ENCODE measurements around the gene HFE.
"Not testable (repeated sequence)": the region's sequence is repeated elsewhere in the genome, so short reads cannot be mapped to it uniquely, and the experiment has no call there.

The HFE gene, protein sequence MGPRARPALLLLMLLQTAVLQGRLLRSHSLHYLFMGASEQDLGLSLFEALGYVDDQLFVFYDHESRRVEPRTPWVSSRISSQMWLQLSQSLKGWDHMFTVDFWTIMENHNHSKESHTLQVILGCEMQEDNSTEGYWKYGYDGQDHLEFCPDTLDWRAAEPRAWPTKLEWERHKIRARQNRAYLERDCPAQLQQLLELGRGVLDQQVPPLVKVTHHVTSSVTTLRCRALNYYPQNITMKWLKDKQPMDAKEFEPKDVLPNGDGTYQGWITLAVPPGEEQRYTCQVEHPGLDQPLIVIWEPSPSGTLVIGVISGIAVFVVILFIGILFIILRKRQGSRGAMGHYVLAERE

DNA sequence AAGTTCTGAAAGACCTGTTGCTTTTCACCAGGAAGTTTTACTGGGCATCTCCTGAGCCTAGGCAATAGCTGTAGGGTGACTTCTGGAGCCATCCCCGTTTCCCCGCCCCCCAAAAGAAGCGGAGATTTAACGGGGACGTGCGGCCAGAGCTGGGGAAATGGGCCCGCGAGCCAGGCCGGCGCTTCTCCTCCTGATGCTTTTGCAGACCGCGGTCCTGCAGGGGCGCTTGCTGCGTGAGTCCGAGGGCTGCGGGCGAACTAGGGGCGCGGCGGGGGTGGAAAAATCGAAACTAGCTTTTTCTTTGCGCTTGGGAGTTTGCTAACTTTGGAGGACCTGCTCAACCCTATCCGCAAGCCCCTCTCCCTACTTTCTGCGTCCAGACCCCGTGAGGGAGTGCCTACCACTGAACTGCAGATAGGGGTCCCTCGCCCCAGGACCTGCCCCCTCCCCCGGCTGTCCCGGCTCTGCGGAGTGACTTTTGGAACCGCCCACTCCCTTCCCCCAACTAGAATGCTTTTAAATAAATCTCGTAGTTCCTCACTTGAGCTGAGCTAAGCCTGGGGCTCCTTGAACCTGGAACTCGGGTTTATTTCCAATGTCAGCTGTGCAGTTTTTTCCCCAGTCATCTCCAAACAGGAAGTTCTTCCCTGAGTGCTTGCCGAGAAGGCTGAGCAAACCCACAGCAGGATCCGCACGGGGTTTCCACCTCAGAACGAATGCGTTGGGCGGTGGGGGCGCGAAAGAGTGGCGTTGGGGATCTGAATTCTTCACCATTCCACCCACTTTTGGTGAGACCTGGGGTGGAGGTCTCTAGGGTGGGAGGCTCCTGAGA lies at the start of gene HFE:
Gene HFE (plus strand): TSS at position 146 of the 832 bp plus-strand sequence. CDS start 12 bp downstream, at position 158.
- DNase-seq: peak; percentile 15

DNA sequence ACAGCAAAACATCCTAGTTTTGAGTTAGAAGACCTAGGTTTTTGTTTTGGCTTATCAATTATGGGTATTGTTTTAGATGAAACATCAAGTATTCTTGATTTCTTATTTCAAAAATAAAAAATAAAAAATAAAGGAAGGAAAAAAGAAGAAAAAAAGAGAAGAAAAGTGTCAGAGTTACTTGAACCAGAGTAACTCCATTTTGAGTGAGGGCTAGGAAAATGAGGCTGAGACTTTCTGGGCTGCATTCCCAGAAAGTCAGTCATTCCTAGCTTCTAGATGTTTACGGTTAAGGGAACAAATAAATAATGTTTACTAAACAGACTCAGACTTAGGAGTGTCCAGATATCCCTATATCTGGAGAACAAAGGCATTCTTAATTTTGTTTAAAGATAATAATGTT lies 45.3 kb upstream of the HFE start:
- DNase-seq: no peak

DNA sequence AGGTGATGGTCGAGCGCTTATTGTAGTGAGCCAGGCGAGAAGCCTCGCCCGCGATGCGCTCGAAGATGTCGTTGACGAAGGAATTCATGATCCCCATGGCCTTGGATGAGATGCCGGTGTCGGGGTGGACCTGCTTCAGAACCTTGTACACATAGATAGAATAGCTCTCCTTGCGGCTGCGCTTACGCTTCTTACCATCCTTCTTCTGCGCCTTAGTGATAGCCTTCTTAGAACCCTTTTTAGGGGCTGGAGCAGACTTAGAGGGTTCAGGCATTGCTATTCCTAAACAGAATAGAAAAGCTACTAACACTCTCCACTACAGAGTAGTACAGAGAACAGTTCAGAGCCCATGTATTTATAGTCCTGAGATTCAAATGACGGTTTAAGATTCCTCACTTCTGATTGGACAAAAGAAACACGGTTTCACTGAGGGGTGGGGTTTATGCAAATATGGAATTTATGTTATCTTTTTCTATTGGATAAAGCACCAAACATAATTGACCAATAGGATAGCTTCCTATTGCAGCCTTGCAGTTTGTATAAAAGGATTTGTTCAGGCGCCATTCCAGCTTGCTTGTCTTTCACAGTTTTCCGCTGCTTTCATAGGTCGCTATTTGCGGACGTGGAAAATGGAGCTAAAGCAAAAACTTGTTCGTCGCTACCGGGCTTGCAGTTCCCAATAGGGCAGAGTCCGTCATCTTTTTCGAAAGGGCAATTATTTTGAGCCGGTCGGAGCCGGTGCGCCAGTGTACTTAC lies 43.7 kb upstream of the HFE start:
- DNase-seq: peak; percentile 98

DNA sequence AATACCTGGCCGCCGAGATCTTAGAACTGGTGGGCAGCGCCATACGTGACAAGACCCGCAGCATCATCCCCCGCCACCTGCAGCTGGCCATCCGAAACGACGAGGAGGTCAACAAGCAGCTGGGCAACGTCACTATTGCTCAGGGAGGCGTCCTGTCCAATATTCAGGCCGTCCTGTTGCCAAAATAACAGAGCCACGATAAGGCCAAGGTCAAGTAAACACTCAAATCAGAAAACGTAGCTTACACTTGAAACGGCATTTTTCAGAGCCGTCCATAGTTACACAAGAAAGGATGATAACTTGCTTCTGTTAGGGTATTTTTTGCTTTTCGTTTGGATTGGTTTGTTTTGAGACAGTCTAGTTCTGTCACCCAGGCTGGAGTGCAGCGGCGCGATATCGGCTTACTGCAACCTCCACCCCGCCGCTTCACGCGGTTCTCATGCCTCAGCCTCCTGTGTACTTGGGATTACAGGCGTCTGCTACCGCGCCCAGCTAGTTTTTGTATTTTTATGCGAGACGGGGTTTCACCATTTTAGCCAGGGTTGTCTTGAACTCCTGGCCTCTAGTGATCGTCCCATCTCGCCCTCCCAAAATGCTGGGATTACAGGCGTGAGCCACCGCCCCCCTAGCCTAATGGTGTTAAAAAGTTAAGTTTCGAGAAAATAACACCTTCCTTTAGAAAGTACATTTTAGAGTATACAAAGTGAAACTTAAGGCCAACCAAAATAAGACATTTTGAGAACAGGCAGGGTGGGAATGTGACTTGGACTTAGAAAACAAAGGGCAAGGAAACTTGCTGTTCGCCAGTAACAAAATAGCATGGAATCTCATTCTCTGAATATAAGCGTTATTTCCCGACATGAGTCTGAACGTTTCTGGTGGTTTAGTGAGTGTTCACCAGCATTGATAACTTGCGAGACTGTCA lies 42.8 kb upstream of the HFE start:
- peak; percentile 33 for DNase-seq

DNA sequence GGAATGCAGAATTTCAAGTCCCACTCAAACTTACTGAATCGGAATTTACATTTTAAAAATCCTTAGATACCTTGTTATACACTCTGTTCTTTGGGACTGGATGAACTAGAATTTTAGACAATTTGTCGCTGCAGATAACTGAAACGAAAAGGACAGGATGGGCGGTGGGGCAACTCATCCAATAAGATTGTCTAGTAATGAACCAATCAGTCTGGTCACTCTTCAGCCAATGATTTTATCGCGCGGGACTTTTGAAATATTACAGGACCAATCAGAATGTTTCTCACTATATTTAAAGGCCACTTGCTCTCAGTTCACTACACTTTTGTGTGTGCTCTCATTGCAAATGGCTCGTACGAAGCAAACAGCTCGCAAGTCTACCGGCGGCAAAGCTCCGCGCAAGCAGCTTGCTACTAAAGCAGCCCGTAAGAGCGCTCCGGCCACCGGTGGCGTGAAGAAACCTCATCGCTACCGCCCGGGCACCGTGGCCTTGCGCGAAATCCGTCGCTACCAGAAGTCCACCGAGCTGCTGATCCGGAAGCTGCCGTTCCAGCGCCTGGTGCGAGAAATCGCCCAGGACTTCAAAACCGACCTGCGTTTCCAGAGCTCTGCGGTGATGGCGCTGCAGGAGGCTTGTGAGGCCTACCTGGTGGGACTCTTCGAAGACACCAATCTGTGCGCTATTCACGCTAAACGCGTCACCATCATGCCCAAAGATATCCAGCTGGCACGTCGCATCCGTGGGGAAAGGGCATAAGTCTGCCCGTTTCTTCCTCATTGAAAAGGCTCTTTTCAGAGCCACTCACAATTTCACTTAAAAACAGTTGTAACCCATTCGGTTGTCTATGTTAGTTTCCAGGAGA lies 41.9 kb upstream of the HFE start:
- DNase-seq: peak; percentile 96

DNA sequence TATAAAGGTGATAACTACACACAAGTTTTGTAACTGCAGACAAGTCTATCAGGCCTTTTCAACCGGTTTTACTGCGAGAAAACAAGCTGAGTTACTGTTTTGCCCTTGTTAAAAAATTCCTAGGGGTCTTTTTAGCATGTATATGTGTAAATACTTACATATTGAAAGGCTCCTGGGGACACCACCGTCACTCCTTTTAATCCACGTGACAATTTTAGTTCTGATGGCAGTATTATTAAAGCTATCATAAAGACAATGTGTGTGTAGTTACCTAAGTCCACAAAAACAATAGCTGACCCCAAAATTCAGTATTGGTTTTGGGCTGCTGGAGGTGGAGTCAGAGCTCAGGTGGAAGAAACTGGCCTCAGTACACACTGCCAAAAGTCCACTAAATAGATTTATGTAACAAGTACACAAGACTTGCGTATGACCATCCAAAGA lies 41.3 kb upstream of the HFE start:
- no peak for DNase-seq

DNA sequence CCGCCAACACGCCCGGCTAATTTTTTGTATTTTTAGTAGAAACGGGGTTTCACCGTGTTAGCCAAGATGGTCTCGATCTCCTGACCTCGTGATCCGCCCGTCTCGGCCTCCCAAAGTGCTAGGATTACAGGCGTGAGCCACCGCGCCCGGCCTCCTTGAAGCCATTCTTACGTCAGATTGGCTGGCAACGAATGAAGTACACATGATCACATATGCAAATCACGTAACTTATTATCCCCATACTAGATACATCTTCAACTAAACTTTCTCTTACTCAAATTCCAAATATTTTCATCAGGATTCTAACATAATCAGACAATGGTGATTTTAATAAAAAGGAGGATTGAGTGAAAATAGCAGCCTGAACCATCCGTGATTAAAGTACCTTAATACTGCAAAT lies 39.9 kb upstream of the HFE start:
- DNase-seq: not testable (repeated sequence)

DNA sequence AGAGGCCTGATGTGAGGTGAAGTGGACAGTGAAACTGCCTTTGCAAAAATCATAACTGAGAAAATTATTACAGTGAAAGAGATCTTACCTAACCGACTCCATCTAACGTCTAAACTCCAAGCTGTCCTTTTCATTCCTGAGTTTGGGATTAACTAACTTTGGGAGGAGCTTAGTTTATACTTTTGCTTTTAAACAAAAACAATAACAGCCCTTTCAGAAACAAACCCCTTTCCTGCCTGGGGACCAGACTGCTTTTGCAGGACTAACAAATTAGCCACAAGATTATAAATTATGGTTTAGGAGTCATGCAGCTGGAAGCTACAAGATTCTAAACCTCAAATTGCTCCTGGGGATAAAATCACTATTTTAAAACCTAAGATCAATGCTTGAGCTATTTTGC lies 38.6 kb upstream of the HFE start:
- DNase-seq: no peak

DNA sequence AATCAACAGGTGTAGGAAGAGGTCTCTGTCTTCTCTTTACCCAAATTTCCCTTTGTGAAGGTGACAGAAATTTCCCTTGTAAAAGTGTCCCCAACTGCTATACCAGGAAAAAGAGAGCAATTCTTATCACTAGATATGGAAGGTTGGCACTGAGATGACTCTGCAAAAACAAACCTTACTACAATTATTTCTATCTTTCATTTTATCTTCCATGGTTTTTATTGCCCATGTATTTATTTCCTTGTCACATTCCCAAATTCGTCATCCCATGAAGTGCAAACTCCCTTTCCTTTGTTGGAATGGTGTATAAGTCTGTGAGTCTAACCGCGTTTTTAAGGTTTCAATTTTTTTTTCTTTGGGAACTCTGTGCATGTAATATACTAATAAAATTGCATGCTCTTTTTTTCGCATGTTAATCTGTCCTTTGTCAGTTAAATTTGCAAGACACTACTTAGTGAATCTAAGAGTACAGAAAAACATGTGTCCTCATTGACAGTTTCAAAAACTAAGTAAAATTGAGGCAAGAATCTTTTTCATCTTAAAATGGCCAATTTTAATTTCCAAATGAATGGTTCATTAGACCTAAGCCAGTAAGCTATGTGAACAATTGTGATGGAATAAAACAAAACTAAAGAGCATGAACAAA lies 35.4 kb upstream of the HFE start:
- no peak for DNase-seq

DNA sequence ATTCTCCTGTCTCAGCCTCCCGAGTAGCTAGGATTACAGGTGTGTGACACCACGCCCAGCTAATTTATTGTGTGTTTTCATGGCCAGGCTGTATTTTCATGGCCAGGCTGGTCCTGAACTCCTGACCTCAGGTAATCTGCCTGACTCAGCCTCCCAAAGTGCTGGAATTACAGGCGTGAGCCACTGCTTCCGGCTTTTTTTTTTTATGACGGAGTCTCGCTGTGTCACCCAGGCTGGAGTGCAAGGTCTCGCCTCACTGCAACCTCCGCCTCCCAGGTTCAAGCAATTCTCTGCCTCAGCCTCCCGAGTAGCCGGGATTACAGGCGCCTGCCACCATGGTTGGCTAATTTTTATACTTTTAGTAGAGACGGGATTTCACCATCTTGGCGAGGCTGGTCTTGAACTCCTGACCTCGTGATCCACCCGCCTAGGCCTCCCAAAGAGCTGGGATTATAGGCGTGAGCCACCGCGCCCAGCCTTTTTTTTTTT lies 34.4 kb upstream of the HFE start:
- not testable (repeated sequence) for DNase-seq

DNA sequence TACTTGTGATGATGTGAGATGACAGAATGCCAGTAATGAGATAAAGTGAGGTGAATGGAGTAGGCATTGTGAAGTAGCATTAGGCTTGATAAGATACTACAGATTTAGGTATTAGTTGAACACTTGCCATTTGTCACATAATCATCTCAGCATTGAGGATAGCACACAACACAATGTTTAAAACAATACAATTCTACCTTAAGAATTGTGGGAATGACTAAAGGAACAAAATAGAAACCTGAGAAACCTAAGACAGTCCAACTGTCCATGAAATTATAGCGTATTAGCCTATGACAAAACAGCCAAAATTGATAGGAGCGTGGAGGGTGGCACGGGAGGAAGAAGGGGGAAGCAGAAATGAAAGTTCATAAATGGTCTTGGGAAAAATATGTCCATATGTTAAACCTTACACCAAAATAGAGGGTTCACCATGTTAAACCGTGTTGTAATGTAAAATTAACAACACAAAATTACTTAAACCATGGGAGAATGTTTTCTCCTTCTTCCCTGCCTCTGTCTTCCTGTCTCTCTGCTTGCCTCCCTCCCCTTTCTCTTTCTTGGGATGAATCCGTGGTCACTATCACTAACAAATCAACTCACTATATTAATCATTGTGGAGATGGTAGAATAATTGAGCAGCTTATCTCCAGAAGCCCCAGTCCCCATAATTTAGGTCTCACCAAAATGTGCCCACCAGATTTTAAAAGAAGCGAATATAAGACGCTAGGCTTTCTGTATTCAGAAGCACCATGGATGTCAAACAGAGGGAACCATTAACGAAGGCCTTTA lies 33.0 kb upstream of the HFE start:
- DNase-seq: no peak

DNA sequence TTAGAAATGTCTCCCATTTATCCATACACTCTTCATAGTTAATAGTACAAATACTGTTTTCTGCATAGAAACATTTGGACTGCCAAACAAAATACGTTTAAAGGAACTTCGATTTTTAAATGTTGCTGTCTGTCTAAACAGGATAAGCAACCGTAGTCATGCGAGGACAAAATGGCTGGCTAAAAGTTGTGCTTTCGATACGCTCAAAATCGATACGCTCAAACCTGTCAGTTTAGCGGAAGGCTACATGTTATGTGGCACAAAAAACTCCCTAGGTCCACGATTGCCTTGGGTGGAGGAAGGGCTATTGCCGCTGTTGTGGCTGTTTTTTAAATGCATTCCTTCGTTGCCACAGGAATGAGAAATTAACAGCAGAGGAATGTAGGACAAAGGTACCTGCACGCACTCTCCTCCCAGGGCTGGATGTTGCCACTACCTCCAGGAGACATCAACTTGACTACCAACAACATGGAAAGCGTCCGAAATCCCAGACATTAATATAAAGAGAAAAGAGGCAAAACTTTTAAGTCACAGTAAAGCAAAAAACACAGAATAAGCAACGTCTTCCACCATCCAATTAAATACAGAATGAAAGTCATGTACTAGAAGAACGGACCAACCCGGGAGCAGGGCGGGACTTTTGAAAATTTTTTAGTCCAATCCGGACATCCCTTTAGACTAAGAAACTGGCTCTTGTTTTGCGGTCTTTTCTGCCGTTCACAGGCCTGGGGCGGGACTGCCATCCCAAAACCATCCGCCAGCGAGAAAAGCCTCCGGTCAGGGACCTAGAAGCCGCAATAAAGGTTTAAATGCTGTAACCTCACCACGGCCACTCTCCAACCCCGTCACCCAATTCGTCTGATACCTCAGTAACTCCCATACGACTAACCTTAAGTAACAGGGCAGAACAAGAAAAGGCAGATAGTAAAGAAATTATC lies 32.2 kb upstream of the HFE start:
- DNase-seq: peak; percentile 90

DNA sequence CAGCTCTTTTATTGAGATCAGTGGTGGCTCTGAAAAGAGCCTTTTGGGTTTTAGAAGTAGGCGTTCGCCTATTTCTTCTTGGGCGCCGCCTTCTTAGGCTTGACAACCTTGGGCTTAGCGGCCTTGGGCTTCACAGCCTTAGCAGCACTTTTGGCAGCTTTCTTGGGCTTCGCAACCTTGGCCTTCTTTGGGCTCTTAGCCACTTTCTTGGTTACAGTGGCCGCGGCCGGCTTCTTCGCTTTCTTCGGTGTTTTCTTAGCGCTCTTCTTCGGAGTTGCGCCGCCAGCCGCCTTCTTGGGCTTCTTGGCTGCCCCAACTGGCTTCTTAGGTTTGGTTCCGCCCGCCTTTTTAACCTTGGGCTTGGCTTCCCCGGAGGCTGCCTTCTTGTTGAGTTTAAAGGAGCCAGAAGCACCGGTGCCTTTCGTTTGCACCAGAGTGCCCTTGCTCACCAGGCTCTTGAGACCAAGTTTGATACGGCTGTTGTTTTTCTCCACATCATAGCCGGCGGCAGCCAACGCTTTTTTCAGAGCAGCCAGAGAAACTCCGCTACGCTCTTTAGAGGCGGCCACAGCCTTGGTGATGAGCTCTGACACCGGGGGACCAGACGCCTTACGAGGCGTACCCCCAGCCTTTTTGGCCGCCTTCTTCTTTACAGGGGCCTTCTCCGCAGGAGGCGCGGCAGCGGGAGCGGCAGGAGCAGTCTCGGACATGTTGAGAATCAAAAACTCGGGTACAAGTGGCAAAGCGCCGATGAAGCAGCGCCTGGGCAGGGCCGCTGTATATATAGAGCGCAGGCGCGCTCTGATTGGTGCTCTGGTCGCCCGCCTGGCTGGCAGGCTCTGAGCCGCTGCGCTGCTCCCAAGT lies 31.3 kb upstream of the HFE start:
- peak; percentile 90 for DNase-seq

DNA sequence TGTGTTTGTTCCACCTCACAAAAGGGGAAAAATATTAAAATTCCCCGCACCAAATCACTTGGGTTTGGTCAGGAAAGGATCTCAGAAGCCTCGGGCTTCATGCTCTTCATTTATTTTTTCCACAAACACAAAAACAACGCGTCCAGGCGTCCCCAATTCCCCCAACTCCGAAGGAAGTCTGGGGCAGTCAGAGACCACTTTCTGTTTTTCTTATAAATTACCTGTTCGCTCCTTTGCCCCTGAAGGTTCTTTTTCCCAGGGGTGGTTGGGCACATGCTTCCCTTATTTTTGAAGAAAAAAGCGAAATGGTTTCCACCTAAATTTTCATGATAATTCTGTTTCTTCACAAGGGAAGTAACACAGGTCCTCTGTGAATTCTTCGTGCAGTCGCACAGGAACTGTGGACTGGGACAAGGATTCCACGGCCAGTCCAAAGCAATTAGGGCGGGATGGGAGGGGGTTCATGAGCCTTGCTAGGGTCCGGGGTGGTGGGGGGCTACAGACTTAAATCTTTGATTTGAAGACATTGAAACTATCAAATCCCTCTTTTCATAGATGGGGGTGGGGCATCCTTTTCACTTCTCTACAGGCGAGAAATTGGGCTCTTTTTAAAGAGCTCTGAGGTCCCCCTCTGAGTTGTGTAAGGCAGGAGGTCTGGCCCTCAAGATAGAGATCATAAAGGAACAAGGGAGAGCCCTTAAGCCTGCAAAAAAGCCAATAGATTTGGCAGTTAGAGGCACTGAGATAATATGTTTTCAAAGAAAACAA lies 30.5 kb upstream of the HFE start:
- peak; percentile 13 for DNase-seq

DNA sequence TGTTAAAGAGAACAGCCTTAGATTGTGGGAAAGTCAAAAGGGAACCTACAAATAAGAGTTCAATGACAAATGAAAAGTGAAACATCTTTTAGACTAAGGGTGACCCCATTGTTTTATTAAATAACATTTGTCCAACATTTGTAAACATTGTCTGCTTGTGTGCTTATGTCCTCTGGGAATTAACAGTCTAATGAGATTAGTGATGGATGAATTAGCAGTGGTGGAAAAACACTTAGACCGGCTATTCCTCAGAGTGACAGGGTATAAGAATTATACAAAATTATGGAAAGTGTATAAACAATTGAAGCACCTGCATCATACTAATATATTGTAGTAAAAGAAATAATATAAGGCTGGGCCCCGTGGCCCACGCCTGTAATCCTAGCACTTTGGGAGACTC lies 29.3 kb upstream of the HFE start:
- DNase-seq: no peak

DNA sequence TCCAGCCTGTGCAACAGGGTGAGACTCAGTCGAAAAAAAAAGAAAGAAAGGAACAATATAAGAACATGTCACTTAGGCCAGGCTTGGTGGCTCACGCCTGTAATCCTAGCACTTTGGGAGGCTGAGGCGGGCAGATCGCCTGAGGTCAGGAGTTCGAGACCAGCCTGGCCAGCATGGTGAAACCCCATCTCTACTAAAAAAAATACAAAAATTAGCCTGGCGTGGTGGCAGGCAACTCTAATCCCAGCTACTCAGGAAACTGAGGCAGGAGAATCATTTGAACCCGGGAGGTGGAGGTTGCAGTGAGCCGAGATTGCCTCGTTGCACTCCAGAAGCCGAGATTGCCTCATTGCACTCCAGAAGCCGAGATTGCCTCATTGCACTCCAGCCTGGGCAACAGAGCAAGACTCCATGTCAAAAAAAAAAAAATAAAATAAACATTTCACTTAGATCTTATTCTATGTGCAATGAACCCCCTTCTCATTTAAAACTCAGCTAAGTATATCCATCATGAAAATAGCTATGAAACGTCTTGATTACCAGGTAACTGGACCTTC lies 28.7 kb upstream of the HFE start:
- not testable (repeated sequence) for DNase-seq

All from CD4-positive, alpha-beta T cell treated with Interleukin-4 for 4 hours (primary cell).